ENCODE results near the gene PPP2R5E. TPM values are rescaled to one million over a fixed set of nuclear protein-coding genes. Genes with fewer than 3 reads are reported as not detected.
"Not testable (repeated sequence)": the region's sequence is repeated elsewhere in the genome, so short reads cannot be mapped to it uniquely, and the experiment has no call there.

Gene PPP2R5E
- total RNA-seq (10 to 100 TPM; 44.1 to 45.3 TPM), polyA plus RNA-seq (ENCODE audit: insufficient read length in 6 of 6) (10 to 100 TPM; 33.4 to 41.9 (median 38.1) TPM)
- long read RNA-seq, donor 1, partial matches to known transcripts = 28 of 30 reads
- long read RNA-seq, donor 1, other reads (novel, unspliced or antisense) = 0 of 30 reads
- long read RNA-seq, donor 2, full-length matches to known transcripts = 6 of 19 reads
- long read RNA-seq, donor 2, partial matches to known transcripts = 13 of 19 reads
- long read RNA-seq, donor 2, other reads (novel, unspliced or antisense) = 0 of 19 reads
- long read RNA-seq, donor 3, full-length matches to known transcripts = 1 of 1 reads
- long read RNA-seq, donor 3, partial matches to known transcripts = 0 of 1 reads
- long read RNA-seq, donor 3, other reads (novel, unspliced or antisense) = 0 of 1 reads
- long read RNA-seq, donor 4, full-length matches to known transcripts = 2 of 9 reads
- long read RNA-seq, donor 4, partial matches to known transcripts = 5 of 9 reads
- long read RNA-seq, donor 4, other reads (novel, unspliced or antisense) = 2 of 9 reads
- long read RNA-seq, donor 5, full-length matches to known transcripts = 2 of 14 reads
- long read RNA-seq, donor 5, partial matches to known transcripts = 12 of 14 reads
- long read RNA-seq, donor 5, other reads (novel, unspliced or antisense) = 0 of 14 reads
- long read RNA-seq, donor 6, full-length matches to known transcripts = 4 of 4 reads
- long read RNA-seq, donor 6, partial matches to known transcripts = 0 of 4 reads
- long read RNA-seq, donor 6, other reads (novel, unspliced or antisense) = 0 of 4 reads
- long read RNA-seq, donor 7, full-length matches to known transcripts = 1 of 1 reads
- long read RNA-seq, donor 7, partial matches to known transcripts = 0 of 1 reads
- long read RNA-seq, donor 7, other reads (novel, unspliced or antisense) = 0 of 1 reads
- long read RNA-seq, donor 8, full-length matches to known transcripts = 12 of 34 reads
- long read RNA-seq, donor 8, partial matches to known transcripts = 22 of 34 reads
- long read RNA-seq, donor 8, other reads (novel, unspliced or antisense) = 0 of 34 reads
- long read RNA-seq, donor 9, partial matches to known transcripts = 0 of 1 reads
- long read RNA-seq, donor 9, other reads (novel, unspliced or antisense) = 0 of 1 reads
- long read RNA-seq, donor 10, partial matches to known transcripts = 1 of 1 reads
- long read RNA-seq, donor 10, other reads (novel, unspliced or antisense) = 0 of 1 reads
- long read RNA-seq, donor 11, full-length matches to known transcripts = 11 of 29 reads
- long read RNA-seq, donor 11, partial matches to known transcripts = 18 of 29 reads
- long read RNA-seq, donor 11, other reads (novel, unspliced or antisense) = 0 of 29 reads
- long read RNA-seq, donor 12, full-length matches to known transcripts = 3 of 10 reads
- long read RNA-seq, donor 12, partial matches to known transcripts = 7 of 10 reads
- long read RNA-seq, donor 12, other reads (novel, unspliced or antisense) = 0 of 10 reads

DNA sequence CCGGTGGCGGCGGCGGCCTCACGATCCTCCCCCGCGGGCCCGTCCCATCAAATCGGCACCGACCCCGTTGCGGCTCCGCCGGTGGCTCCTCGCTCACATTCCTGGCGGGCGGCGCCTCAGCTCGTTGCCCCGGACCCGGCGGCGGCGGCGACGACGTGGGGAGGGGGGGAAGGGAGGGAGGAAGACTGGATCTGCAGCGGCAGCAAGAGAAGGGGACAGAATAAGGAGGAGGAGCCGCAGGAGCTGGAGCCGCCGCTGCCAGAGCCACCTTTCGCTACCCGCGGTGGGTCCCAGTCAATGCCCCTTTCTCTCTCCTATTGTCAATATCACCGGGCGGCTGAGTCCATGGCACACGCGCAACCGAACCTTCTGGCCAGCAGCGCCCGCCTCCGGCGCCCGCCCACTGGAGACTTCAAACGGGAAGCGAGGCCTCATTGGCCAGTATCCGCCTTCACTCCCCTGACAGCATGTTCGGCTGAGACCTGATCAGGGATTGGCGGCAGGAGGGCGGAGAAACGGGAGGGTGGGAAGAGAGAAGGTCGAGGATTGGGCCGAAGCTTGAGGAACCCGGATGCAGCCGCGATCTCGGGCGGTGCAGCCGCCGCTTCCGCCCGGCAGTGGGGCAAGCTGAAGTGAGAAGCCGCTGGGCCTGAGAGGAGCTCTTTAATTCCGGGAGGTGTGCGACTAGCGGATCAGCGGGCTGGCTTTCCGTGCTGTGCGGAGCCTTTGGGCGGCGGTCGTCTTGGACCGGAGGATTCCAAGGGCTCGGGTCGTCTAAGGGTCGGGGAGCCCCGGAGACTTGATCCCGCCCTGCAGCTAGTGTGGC lies at the start of gene PPP2R5E:
Gene PPP2R5E, minus strand, starts transcription at position 378 of the 826 bp plus-strand sequence. CDS start 3,692 bp downstream, outside the sequence.
- H3K27me3 ChIP-seq = no peaks in the 10 kb centered on the region
- peak within 1 kb of the TSS; percentile 90 to 94 for H3K27ac ChIP-seq
- DNase-seq (peak; percentile 96 to 99 (median 98)), ATAC-seq (peak; percentile 97)
- peak within 1 kb of the TSS; percentile 99 for H3K4me3 ChIP-seq
- TF ChIP-seq, protein P1, sequence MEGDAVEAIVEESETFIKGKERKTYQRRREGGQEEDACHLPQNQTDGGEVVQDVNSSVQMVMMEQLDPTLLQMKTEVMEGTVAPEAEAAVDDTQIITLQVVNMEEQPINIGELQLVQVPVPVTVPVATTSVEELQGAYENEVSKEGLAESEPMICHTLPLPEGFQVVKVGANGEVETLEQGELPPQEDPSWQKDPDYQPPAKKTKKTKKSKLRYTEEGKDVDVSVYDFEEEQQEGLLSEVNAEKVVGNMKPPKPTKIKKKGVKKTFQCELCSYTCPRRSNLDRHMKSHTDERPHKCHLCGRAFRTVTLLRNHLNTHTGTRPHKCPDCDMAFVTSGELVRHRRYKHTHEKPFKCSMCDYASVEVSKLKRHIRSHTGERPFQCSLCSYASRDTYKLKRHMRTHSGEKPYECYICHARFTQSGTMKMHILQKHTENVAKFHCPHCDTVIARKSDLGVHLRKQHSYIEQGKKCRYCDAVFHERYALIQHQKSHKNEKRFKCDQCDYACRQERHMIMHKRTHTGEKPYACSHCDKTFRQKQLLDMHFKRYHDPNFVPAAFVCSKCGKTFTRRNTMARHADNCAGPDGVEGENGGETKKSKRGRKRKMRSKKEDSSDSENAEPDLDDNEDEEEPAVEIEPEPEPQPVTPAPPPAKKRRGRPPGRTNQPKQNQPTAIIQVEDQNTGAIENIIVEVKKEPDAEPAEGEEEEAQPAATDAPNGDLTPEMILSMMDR (IDR thresholded peaks at IDR 0.05) = no peak
- H3K36me3 ChIP-seq = peaks cover 2 to 17% of the 10 kb centered on the region in 2 donors
- H3K9me3 ChIP-seq = no peaks in the 10 kb centered on the region
- intact Hi-C loops (cut with DNase I) = loop anchor here in 1 of 2 donors (10.0 kb wide), 1 partner anchor 148 kb away; no protein-coding TSS in a partner anchor
- peaks cover 12 to 27% of the 10 kb centered on the region in 2 donors for H3K4me1 ChIP-seq

DNA sequence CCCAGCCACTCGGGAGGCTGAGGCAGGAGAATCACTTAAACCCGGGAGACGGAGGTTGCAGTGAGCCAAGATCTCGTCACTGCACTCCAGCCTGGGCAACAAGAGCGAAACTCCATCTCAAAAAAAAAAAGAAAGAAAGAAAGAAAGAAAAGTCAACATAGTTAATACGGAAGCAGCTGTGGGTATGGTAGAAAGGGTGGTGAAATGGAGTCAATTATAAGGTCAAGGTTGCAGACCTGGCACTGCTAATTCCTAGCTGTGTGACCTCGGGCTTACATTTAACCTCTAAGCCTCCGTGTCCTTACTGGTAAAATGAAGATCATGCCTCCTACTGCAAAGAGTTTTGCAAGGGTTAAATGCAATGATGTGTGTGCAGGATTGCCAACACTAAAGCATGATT lies 39.9 kb upstream of the PPP2R5E start:
- ATAC-seq; H3K36me3 ChIP-seq; H3K9me3 ChIP-seq; H3K27ac ChIP-seq; H3K4me1 ChIP-seq; DNase-seq; intact Hi-C loops (cut with DNase I); H3K27me3 ChIP-seq; H3K4me3 ChIP-seq: not testable (repeated sequence)

DNA sequence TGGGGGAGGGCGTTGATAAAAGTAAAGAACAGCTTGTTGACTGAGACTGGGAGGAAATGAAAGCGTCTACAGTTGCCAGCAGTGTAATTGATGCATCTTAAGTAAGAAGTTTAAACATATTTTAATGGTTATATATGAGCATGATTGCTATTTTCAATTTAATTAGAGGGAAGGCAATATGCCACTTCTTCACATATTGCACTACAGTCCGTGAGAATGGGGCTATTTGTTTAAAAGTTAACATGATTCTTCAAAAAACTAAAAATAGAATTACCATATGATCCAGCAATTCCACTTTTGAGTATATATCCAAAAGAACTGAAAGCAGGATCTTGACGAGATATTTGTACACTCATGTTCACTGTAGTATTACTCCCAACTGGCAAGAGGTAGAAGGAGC lies 38.3 kb upstream of the PPP2R5E start:
- Histone ChIP-seq H3K36me3 (no peaks in the 10 kb centered on the region), H3K4me3 (no peak overlapping the region), H3K9me3 (no peaks in the 10 kb centered on the region), H3K27ac (no peak overlapping the region), H3K4me1 (no peaks in the 10 kb centered on the region), H3K27me3 (no peaks in the 10 kb centered on the region)
- no peak for DNase-seq
- no peak for ATAC-seq
- intact Hi-C loops (cut with DNase I) = no loop called here
- TF ChIP-seq, protein P1 (IDR thresholded peaks at IDR 0.05) = no peak

DNA sequence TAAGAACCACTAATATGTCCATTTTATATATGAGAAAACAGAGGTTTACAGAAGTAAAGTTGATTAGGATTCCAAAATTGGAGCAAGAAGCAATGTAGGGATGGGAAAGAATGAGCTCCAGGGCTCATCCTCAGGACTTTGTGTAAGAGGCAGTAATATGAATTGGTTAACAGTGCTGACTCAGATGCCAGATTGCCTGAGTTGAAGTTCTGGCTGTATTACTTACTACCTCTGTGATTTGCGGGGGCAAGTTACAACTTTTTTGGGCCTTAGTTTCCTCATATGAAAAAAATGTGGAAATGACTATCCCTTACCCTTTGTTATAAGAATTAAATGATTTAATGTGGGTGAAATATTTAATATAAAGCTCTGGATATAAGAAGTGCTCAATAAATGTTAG lies 35.1 kb upstream of the PPP2R5E start:
- H3K4me1 ChIP-seq = no peaks in the 10 kb centered on the region
- no peak for ATAC-seq
- H3K36me3 ChIP-seq = no peaks in the 10 kb centered on the region
- no peak for DNase-seq
- H3K9me3 ChIP-seq = no peaks in the 10 kb centered on the region
- H3K27ac ChIP-seq = no peak overlapping the region
- no peak overlapping the region for H3K4me3 ChIP-seq
- no peaks in the 10 kb centered on the region for H3K27me3 ChIP-seq
- intact Hi-C loops (cut with DNase I) = no loop called here
- TF ChIP-seq, protein P1 (IDR thresholded peaks at IDR 0.05) = no peak

Measured in left lung (tissue), 14 donors.